IMR-90 (cell line): ENCODE data around the gene ENO3. TPM values are rescaled to one million over a fixed set of nuclear protein-coding genes. Genes with fewer than 3 reads are reported as not detected.
A peak's percentile ranks its signal among the peaks of the same experiment; 100 is the strongest.

Source experiments
- ATAC-seq: fragments of 200-7000 bp; cut with Tn5 transposase; 2 replicates; pipeline ENCODE4 v1.9.1; 2020; ENCODE audit warnings: low read depth, mild to moderate bottlenecking, moderate library complexity
- BruUV-seq: library from RNA; stranded (reverse); fragments of 400-500 nt; replicated peaks from 2 replicates; lab custom pipeline; 2021; lab: Mats Ljungman, UMichigan
- CTCF ChIA-PET: fragments of 300-600 bp; formaldehyde crosslinking; extraction: SDS; loops from one replicate; lab custom pipeline; 2021; ENCODE audit warnings: antibody characterized with exemption; lab: Yijun Ruan, JAX
- POLR2A ChIA-PET: fragments of 300-600 bp; sonication (Branson Sonifier 250); formaldehyde crosslinking; loops from one replicate; lab custom pipeline; 2022; ENCODE audit warnings: antibody characterized with exemption; ENCODE audit not compliant: unreplicated experiment; lab: Charles Lee
- DNase-seq: peaks from one replicate; pipeline ENCODE4 v3.0.0; 2013
- H2AFZ ChIP-seq: replicated peaks from 2 replicates; pipeline ENCODE3; 2013; ENCODE audit warnings: low read length, mild to moderate bottlenecking; ENCODE audit not compliant: poor library complexity
- H2AK5ac ChIP-seq: 2 replicates; pipeline ENCODE4 v1.6.1; 2013; ENCODE audit warnings: low read depth, low read length, inconsistent platforms
- H2AK9ac ChIP-seq: replicated peaks from 2 replicates; pipeline ENCODE3; 2013; ENCODE audit warnings: mild to moderate bottlenecking, low read depth, low read length, moderate library complexity; ENCODE audit not compliant: poor library complexity
- H2BK120ac ChIP-seq: 2 replicates; pipeline ENCODE4 v1.6.1; 2013; ENCODE audit warnings: low read depth, low read length, inconsistent platforms
- H2BK15ac ChIP-seq: 3 replicates; pipeline ENCODE4 v1.6.1; 2013; ENCODE audit warnings: low read depth, low read length, inconsistent platforms
- H2BK20ac ChIP-seq: 2 replicates; pipeline ENCODE4 v1.6.1; 2013; ENCODE audit warnings: low read depth, mild to moderate bottlenecking, inconsistent platforms, low read length, moderate library complexity
- H2BK5ac ChIP-seq: 2 replicates; pipeline ENCODE4 v1.6.1; 2013; ENCODE audit warnings: mild to moderate bottlenecking, low read depth, low read length, inconsistent platforms; ENCODE audit not compliant: poor library complexity, severe bottlenecking
- H3K14ac ChIP-seq: replicated peaks from 2 replicates; pipeline ENCODE4 v1.6.1; 2013; ENCODE audit warnings: low read depth, low read length, inconsistent platforms
- H3K18ac ChIP-seq: 2 replicates; pipeline ENCODE4 v1.6.1; 2013; ENCODE audit warnings: low read depth, low read length, control low read depth
- H3K23ac ChIP-seq: 2 replicates; pipeline ENCODE4 v1.6.1; 2013; ENCODE audit warnings: low read depth, low read length, inconsistent platforms
- H3K27ac ChIP-seq: 2 replicates; pipeline ENCODE4 v1.5.1; 2013; ENCODE audit warnings: mild to moderate bottlenecking, control low read depth, low read length; ENCODE audit not compliant: insufficient read depth
- H3K27me3 ChIP-seq: 2 replicates; pipeline ENCODE4 v1.6.1; 2013; ENCODE audit warnings: low read length; ENCODE audit not compliant: control insufficient read depth, insufficient read depth
- H3K36me3 ChIP-seq: 2 replicates; pipeline ENCODE4 v1.6.1; 2013; ENCODE audit warnings: low read length, mixed read lengths; ENCODE audit not compliant: control insufficient read depth, insufficient read depth
- H3K4ac ChIP-seq: 2 replicates; pipeline ENCODE4 v1.6.1; 2013; ENCODE audit warnings: low read depth, low read length, inconsistent platforms
- H3K4me1 ChIP-seq: 2 replicates; pipeline ENCODE4 v1.6.1; 2013; ENCODE audit warnings: low read length, mixed read lengths; ENCODE audit not compliant: control insufficient read depth, insufficient read depth
- H3K4me2 ChIP-seq: 2 replicates; pipeline ENCODE4 v1.6.1; 2013; ENCODE audit warnings: low read depth, mild to moderate bottlenecking, control low read depth, low read length, moderate library complexity
- H3K4me3 ChIP-seq: 2 replicates; pipeline ENCODE4 v1.5.1; 2013; ENCODE audit warnings: low read depth, mild to moderate bottlenecking, control low read depth, low read length, moderate library complexity; ENCODE audit not compliant: insufficient read depth
- H3K56ac ChIP-seq: 2 replicates; pipeline ENCODE4 v1.6.1; 2013; ENCODE audit warnings: low read length, inconsistent platforms; ENCODE audit not compliant: insufficient read depth; ENCODE audit errors: extremely low read depth
- H3K79me1 ChIP-seq, 2 experiments: 2 replicates each; pipeline ENCODE4 v1.6.1; 2013; ENCODE audit warnings: low read length in 2 of 2, inconsistent platforms in 1 of 2, low read depth in 1 of 2
- H3K9ac ChIP-seq: 2 replicates; pipeline ENCODE4 v1.6.1; 2013; ENCODE audit warnings: low read depth, low read length, control low read depth
- H3K9me1 ChIP-seq: 2 replicates; pipeline ENCODE4 v1.6.1; 2013; ENCODE audit warnings: low read length, inconsistent platforms; ENCODE audit not compliant: insufficient read depth
- H3K9me3 ChIP-seq: 2 replicates; pipeline ENCODE4 v1.6.1; 2013; ENCODE audit warnings: low read length; ENCODE audit not compliant: control insufficient read depth, insufficient read depth
- H4K20me1 ChIP-seq: 2 replicates; pipeline ENCODE4 v1.6.1; 2013; ENCODE audit warnings: low read length, inconsistent platforms; ENCODE audit not compliant: insufficient read depth
- H4K5ac ChIP-seq: 2 replicates; pipeline ENCODE4 v1.6.1; 2013; ENCODE audit warnings: mild to moderate bottlenecking, low read depth, low read length, control low read depth
- H4K8ac ChIP-seq, 2 experiments: 2 replicates each; pipeline ENCODE4 v1.6.1; 2013; ENCODE audit warnings: low read depth in 2 of 2, low read length in 2 of 2, control low read depth in 1 of 2, inconsistent platforms in 1 of 2
- H4K91ac ChIP-seq: 2 replicates; pipeline ENCODE4 v1.6.1; 2013; ENCODE audit warnings: low read depth, low read length, inconsistent platforms; ENCODE audit not compliant: insufficient read depth
- BHLHE40 ChIP-seq: fragments of 150-350 bp; IDR thresholded peaks from 2 replicates; pipeline ENCODE4 v1.6.1; 2016; ENCODE audit warnings: mild to moderate bottlenecking, low read depth, low read length
- CEBPB ChIP-seq: IDR thresholded peaks from 2 replicates; pipeline ENCODE4 v1.6.1; 2012; ENCODE audit warnings: low read depth, low read length, improper control_type of control experiment
- MAZ ChIP-seq: IDR thresholded peaks from 2 replicates; pipeline ENCODE4 v1.6.1; 2012; ENCODE audit warnings: low read depth, mild to moderate bottlenecking, low read length, improper control_type of control experiment, moderate library complexity, borderline replicate concordance
- MXI1 ChIP-seq: IDR thresholded peaks from 2 replicates; pipeline ENCODE4 v1.6.1; 2012; ENCODE audit warnings: low read depth, mild to moderate bottlenecking, low read length, moderate library complexity, borderline replicate concordance
- NFE2L2 ChIP-seq: fragments of 150-350 bp; IDR thresholded peaks from 2 replicates; pipeline ENCODE4 v1.6.1; 2016; ENCODE audit warnings: low read depth, mild to moderate bottlenecking, low read length
- RAD21 ChIP-seq: IDR thresholded peaks from 2 replicates; pipeline ENCODE4 v1.6.1; 2012; ENCODE audit warnings: low read length, improper control_type of control experiment
- WGBS, 2 experiments: methylation state at CpG; one replicate each; pipeline versions ENCODE4 v1.1.5 to v1.1.7; 2013; ENCODE audit warnings: missing lambda C conversion rate in 2 of 2; ENCODE audit not compliant: insufficient read length in 1 of 2; ENCODE audit errors: extremely low coverage in 2 of 2; 5-methylcytosine and 5-hydroxymethylcytosine counted together
- dilution Hi-C: fragments of 300-500 bp; cut with HindIII; formaldehyde crosslinking; loops from one replicate; pipeline ENCODE4 v1.14.3; 2018; ENCODE audit warnings: low sequenced_read_pairs; ENCODE audit not compliant: unreplicated experiment
- in situ Hi-C: fragments of 300-500 bp; cut with MboI; formaldehyde crosslinking; loops from 3 replicates; pipeline ENCODE4 v1.14.3; 2019; ENCODE audit warnings: low sequenced_read_pairs, inconsistent platforms, mixed read lengths
- intact Hi-C: fragments of 100-400 bp; cut with micrococcal nuclease; formaldehyde crosslinking; loops from 2 replicates; pipeline ENCODE4 v1.10.0; 2022
- polyA plus RNA-seq, 3 experiments: library from polyadenylated mRNA; depleted of rRNA; stranded (reverse); fragments of >200 nt; gene quantifications; 2 replicates each; pipeline ENCODE4 v1.2.3, GENCODE V29; 2012; ENCODE audit warnings: low replicate concordance in 1 of 3
- total RNA-seq: library from RNA; depleted of rRNA; stranded (reverse); fragments of >200 nt; gene quantifications from 2 replicates; pipeline ENCODE4 v1.2.3, GENCODE V29; 2012

The ENO3 gene
- total and polyA plus RNA-seq, 2 of the 4 experiments (the other 2 are of a cell fraction): 1.4 to 5.1 TPM

GRCh38 chr17:4947411-4948165, 3.3 kb upstream of the ENO3 start:
- Histone ChIP-seq H3K4me1 (peaks cover 25% of the 10 kb centered on the region), H3K4me2 (peak overlapping the region; percentile 78), H3K14ac (peak overlapping the region; percentile 100), H2BK120ac (peak overlapping the region; percentile 76; the same call in 1 of the 2 replicates), H3K23ac (peak overlapping the region; percentile 75), H3K4me3 (peak overlapping the region; percentile 98), H3K9ac (peak overlapping the region; percentile 97), H3K9me1 (peaks cover 19% of the 10 kb centered on the region; the same call in 1 of the 2 replicates), H4K5ac (peak overlapping the region; percentile 81), H3K4ac (peak overlapping the region; percentile 99), H4K91ac (peak overlapping the region; percentile 95), H2BK5ac (peak overlapping the region; percentile 98), H4K20me1 (peaks cover 59% of the 10 kb centered on the region), H2AK5ac (peak overlapping the region; percentile 99), H3K9me3 (no peaks in the 10 kb centered on the region), H2AK9ac (peak overlapping the region; percentile 100), H3K79me1 (peaks cover 14 to 47% of the 10 kb centered on the region in 2 experiments; a peak in 3 of 4 replicates), H3K18ac (peak overlapping the region; percentile 82), H3K27ac (peak overlapping the region; percentile 96), H2AFZ (peak overlapping the region; percentile 29), H4K8ac (peak overlapping the region; percentile 95), H2BK20ac (no peak overlapping the region), H3K27me3 (no peaks in the 10 kb centered on the region), H2BK15ac (no peak overlapping the region), H3K56ac (peak overlapping the region; percentile 94), H3K36me3 (peaks cover 38% of the 10 kb centered on the region)
- BruUV-seq: no TSS peak
- ChIA-PET POLR2A (interaction anchor here (1.0 to 3.5 kb wide), 3 partner anchors 19 to 83 kb away, joined by 6 to 19 read pairs (median 11); partner anchors contain the start of genes KIF1C and SPAG7), CTCF (no interaction called here)
- dilution Hi-C loops: no loop called here
- ATAC-seq (peak; percentile 5), DNase-seq (peak; percentile 53)
- in situ Hi-C loops: no loop called here
- intact Hi-C loops: loop anchor here (1.0 kb wide), 2 partner anchors 20 to 40 kb away; partner anchors contain the start of genes CAMTA2 and SPAG7
- no peak for TF ChIP-seq NFE2L2
- TF ChIP-seq CEBPB: no peak
- no peak for TF ChIP-seq RAD21
- TF ChIP-seq MXI1: peak; percentile 81
- peak; percentile 53; the same call in 1 of the 2 replicates for TF ChIP-seq BHLHE40
- peak; percentile 37; the same call in 1 of the 2 replicates for TF ChIP-seq MAZ
- WGBS, 2 experiments: 0% methylated on average over 4 of the region's 56 CpGs; no CpG with 5 or more reads in 1 of the 2 experiments
